A549 (cell line): ENCODE results near the gene SLC48A1. TPM values are rescaled to one million over a fixed set of nuclear protein-coding genes. Genes with fewer than 3 reads are reported as not detected.
A peak's percentile ranks its signal among the peaks of the same experiment; 100 is the strongest.

Source experiments
- ATOH8 ChIP-seq: fragments of 250-450 bp; sonication (Bioruptor Pico); IDR thresholded peaks from 2 replicates; pipeline ENCODE4 v1.5.0; 2020; ENCODE audit warnings: low read depth, mild to moderate bottlenecking, moderate library complexity
- BCL3 ChIP-seq: fragments of >200 bp; sonication (Bioruptor Twin); formaldehyde crosslinking; IDR thresholded peaks from 3 replicates; pipeline ENCODE4 v1.6.1; 2016
- CTCF ChIP-seq: fragments of >200 bp; sonication (Bioruptor Twin); formaldehyde crosslinking; IDR thresholded peaks from 3 replicates; pipeline ENCODE4 v1.5.1; 2016
- EHF ChIP-seq: fragments of 250-450 bp; sonication (Bioruptor Pico); IDR thresholded peaks from 2 replicates; pipeline ENCODE4 v1.5.0; 2020; ENCODE audit warnings: mild to moderate bottlenecking
- EHMT2 ChIP-seq: fragments of 200-600 bp; sonication (generic); IDR thresholded peaks from 2 replicates; pipeline ENCODE4 v1.6.1; 2016; ENCODE audit warnings: antibody characterized with exemption, low read depth, mild to moderate bottlenecking, moderate library complexity
- ELK1 ChIP-seq: fragments of 150-350 bp; IDR thresholded peaks from 2 replicates; pipeline ENCODE4 v1.6.1; 2014; ENCODE audit warnings: low read depth, mild to moderate bottlenecking, low read length
- EP300 ChIP-seq, 2 experiments: fragments of >200 bp; sonication (Bioruptor Twin); formaldehyde crosslinking; IDR thresholded peaks; 2 replicates in 1 of 2; 3 replicates in 1 of 2; pipeline ENCODE4 v1.6.1; 2016 to 2017
- FOSB ChIP-seq: fragments of 250-450 bp; sonication (Bioruptor Pico); IDR thresholded peaks from 2 replicates; pipeline ENCODE4 v1.5.0; 2020; ENCODE audit warnings: mild to moderate bottlenecking, moderate library complexity
- FOSL2 ChIP-seq, 2 experiments: fragments of 450-650 bp in 1 of 2; fragments of >200 bp in 1 of 2; sonication (Bioruptor Twin) in 1 of 2; formaldehyde crosslinking; IDR thresholded peaks; 2 replicates each; pipeline versions ENCODE4 v1.5.0 to v1.6.1; 2016 to 2020; ENCODE audit warnings: mild to moderate bottlenecking in 1 of 2, moderate library complexity in 1 of 2
- FOXS1 ChIP-seq: fragments of 250-450 bp; sonication (Bioruptor Pico); IDR thresholded peaks from 2 replicates; pipeline ENCODE4 v1.5.0; 2020; ENCODE audit warnings: mild to moderate bottlenecking, moderate library complexity
- GATA3 ChIP-seq: IDR thresholded peaks from 2 replicates; pipeline ENCODE4 v1.6.1; 2012; ENCODE audit warnings: borderline replicate concordance
- HEYL ChIP-seq: fragments of 250-450 bp; sonication (Bioruptor Pico); IDR thresholded peaks from 2 replicates; pipeline ENCODE4 v1.8.0; 2021; ENCODE audit warnings: mild to moderate bottlenecking, moderate library complexity
- HMGXB4 ChIP-seq: fragments of 250-450 bp; sonication (Bioruptor Pico); IDR thresholded peaks from 2 replicates; pipeline ENCODE4 v1.5.0; 2021; ENCODE audit warnings: mild to moderate bottlenecking, moderate library complexity, borderline replicate concordance
- HOXB5 ChIP-seq: fragments of 250-450 bp; sonication (Bioruptor Pico); IDR thresholded peaks from 2 replicates; pipeline ENCODE4 v1.5.0; 2020; ENCODE audit warnings: mild to moderate bottlenecking, moderate library complexity
- KDM1A ChIP-seq: fragments of 200-600 bp; sonication (generic); IDR thresholded peaks from 2 replicates; pipeline ENCODE4 v1.6.1; 2016; ENCODE audit warnings: low read depth, mild to moderate bottlenecking
- KDM5A ChIP-seq: fragments of 200-600 bp; sonication (generic); IDR thresholded peaks from 2 replicates; pipeline ENCODE4 v1.6.1; 2016; ENCODE audit warnings: antibody characterized with exemption, mild to moderate bottlenecking
- NFE2L2 ChIP-seq: fragments of 150-350 bp; conservative IDR thresholded peaks from 2 replicates; pipeline ENCODE4 v1.6.1; 2014; ENCODE audit warnings: low read length
- NPAS2 ChIP-seq: fragments of 250-450 bp; sonication (Bioruptor Pico); IDR thresholded peaks from 2 replicates; pipeline ENCODE4 v1.8.0; 2022; ENCODE audit warnings: mild to moderate bottlenecking, moderate library complexity, borderline replicate concordance
- PBX3 ChIP-seq: IDR thresholded peaks from 2 replicates; pipeline ENCODE4 v1.6.1; 2012
- PHF8 ChIP-seq: fragments of 200-600 bp; sonication (generic); IDR thresholded peaks from 2 replicates; pipeline ENCODE4 v1.6.1; 2016; ENCODE audit warnings: low read depth, mild to moderate bottlenecking, antibody characterized with exemption, moderate library complexity, borderline replicate concordance
- POLR2AphosphoS2 ChIP-seq: conservative IDR thresholded peaks from 2 replicates; pipeline ENCODE4 v1.6.1; 2012; ENCODE audit warnings: low read length, improper control_type of control experiment, inconsistent platforms
- RAD21 ChIP-seq, 2 experiments: fragments of >200 bp in 1 of 2; sonication (Bioruptor Twin) in 1 of 2; formaldehyde crosslinking in 1 of 2; IDR thresholded peaks in 1 of 2; conservative IDR thresholded peaks in 1 of 2; 2 replicates in 1 of 2; 3 replicates in 1 of 2; pipeline ENCODE4 v1.6.1; 2012 to 2018; ENCODE audit warnings: inconsistent platforms in 1 of 2
- RCOR1 ChIP-seq: fragments of 150-350 bp; IDR thresholded peaks from 2 replicates; pipeline ENCODE4 v1.6.1; 2014; ENCODE audit warnings: antibody characterized with exemption, low read length, low read depth
- RFX5 ChIP-seq: fragments of 450-650 bp; IDR thresholded peaks from 2 replicates; pipeline ENCODE4 v1.7.1; 2014; ENCODE audit warnings: antibody characterized with exemption, mild to moderate bottlenecking, moderate library complexity
- RNF2 ChIP-seq: fragments of 200-600 bp; sonication (generic); IDR thresholded peaks from 2 replicates; pipeline ENCODE4 v1.6.1; 2016; ENCODE audit warnings: low read depth, mild to moderate bottlenecking, antibody characterized with exemption, moderate library complexity, borderline replicate concordance
- TFCP2L1 ChIP-seq: fragments of 250-450 bp; sonication (Bioruptor Pico); IDR thresholded peaks from 2 replicates; pipeline ENCODE4 v1.5.0; 2021; ENCODE audit warnings: mild to moderate bottlenecking
- USF2 ChIP-seq: fragments of 450-650 bp; IDR thresholded peaks from 2 replicates; pipeline ENCODE4 v1.6.1; 2014; ENCODE audit warnings: antibody characterized with exemption
- ZC3H11A ChIP-seq: fragments of 450-650 bp; IDR thresholded peaks from 2 replicates; pipeline ENCODE4 v1.6.1; 2014; ENCODE audit warnings: antibody characterized with exemption, mild to moderate bottlenecking
- ZFP36 ChIP-seq: fragments of 450-650 bp; IDR thresholded peaks from 2 replicates; pipeline ENCODE4 v1.6.1; 2014; ENCODE audit warnings: borderline replicate concordance; ENCODE audit not compliant: partially characterized antibody
- ZNF302 ChIP-seq: fragments of 250-450 bp; sonication (Bioruptor Pico); IDR thresholded peaks from 2 replicates; pipeline ENCODE4 v1.9.0; 2021; ENCODE audit warnings: inconsistent platforms, mild to moderate bottlenecking, moderate library complexity
- polyA plus RNA-seq, 4 experiments: library from polyadenylated mRNA; depleted of rRNA in 3 of 4; stranded (reverse); fragments of >200 nt; fragmentation: RNase III in 1 of 4; extraction: RNeasy Plus Mini Kit Qiagen cat#74134 plus additional on column Dnase treatment in 1 of 4; gene quantifications; 2 replicates in 3 of 4; 3 replicates in 1 of 4; pipeline ENCODE4 v1.2.3, GENCODE V29; 2011 to 2017

The SLC48A1 gene
- polyA plus RNA-seq, 2 of the 4 experiments (the other 2 are of a cell fraction) = 25.1 to 32.6 TPM

GRCh38 chr12:47758834-47759690 lies 14.0 kb upstream of the SLC48A1 start, which contains the start of gene RAPGEF3 (continued):
- no peak for TF ChIP-seq HMGXB4 (CRISPR knock-in tag)
- TF ChIP-seq KDM1A = no peak
- no peak for TF ChIP-seq ZFP36
- TF ChIP-seq ZNF302 (CRISPR knock-in tag) = no peak
- peak; percentile 62 for TF ChIP-seq CTCF
- no peak for TF ChIP-seq FOXS1 (CRISPR knock-in tag)
- TF ChIP-seq RAD21 (conservative IDR thresholded peaks at IDR 0.05 in 1 of 2, IDR thresholded peaks at IDR 0.05 in 1 of 2) = 0 out of 5 replicates have a peak, but pooled peaks of 1 of the 2 experiments have one; percentile 15
- TF ChIP-seq RNF2 = no peak
- no peak for TF ChIP-seq EHF (CRISPR knock-in tag)
- no peak for TF ChIP-seq NFE2L2
- no peak for TF ChIP-seq KDM5A
- TF ChIP-seq BCL3 = no peak
- TF ChIP-seq NPAS2 (CRISPR knock-in tag) = no peak
- TF ChIP-seq HEYL (CRISPR knock-in tag) = no peak
- TF ChIP-seq TFCP2L1 (CRISPR knock-in tag) = no peak
- TF ChIP-seq HOXB5 = no peak
- peak; percentile 53; the same call in 1 of the 2 replicates for TF ChIP-seq FOSL2 (IDR thresholded peaks at IDR 0.05)
- peak; percentile 94 for TF ChIP-seq FOSL2 (CRISPR knock-in tag; IDR thresholded peaks at IDR 0.05)
- peak; percentile 12; the same call in 1 of the 2 replicates for TF ChIP-seq GATA3
- no peak for TF ChIP-seq EHMT2
- TF ChIP-seq USF2 = peak; percentile 86
- TF ChIP-seq EP300 (IDR thresholded peaks at IDR 0.05) = no peak
- TF ChIP-seq RFX5 = no peak
- no peak for TF ChIP-seq RCOR1
- peak; percentile 58; the same call in 1 of the 2 replicates for TF ChIP-seq PHF8
- no peak for TF ChIP-seq ELK1
- TF ChIP-seq PBX3 = no peak
- TF ChIP-seq FOSB (CRISPR knock-in tag) = no peak
- no peak for TF ChIP-seq POLR2AphosphoS2
- TF ChIP-seq ATOH8 = no peak
- no peak for TF ChIP-seq ZC3H11A
